GM12874 (cell line): ENCODE data around the gene ZDHHC14.

ENCODE experiments used
- CTCF ChIP-seq: IDR thresholded peaks from 2 replicates; pipeline ENCODE4 v1.5.1; 2011; ENCODE audit warnings: low read depth, mild to moderate bottlenecking, control low read depth, low read length, moderate library complexity; ENCODE audit not compliant: insufficient read depth

ZDHHC14 gene

DNA sequence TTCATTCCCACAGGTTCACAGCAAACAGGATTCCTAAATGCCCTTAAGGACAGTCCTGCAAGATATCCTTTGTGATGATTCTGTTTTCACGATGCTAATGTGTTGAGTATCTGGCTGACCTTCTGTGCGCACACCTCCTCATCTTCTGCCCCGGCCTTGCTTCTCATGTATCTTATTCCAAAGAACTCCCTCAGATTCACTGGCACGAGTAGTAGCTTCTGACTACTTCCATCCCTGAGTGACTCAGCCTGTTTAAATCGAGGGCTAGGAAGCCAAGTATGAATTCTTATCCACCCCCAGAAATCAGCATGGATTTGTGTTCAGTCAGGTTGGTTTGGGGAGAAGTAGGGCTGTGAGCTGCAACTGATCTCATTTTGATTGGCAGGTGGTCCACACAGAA lies 251.8 kb downstream of the ZDHHC14 start:
- TF ChIP-seq CTCF = no peak

GRCh38 chr6:157634546-157634945 lies 253.6 kb downstream of the ZDHHC14 start:
- TF ChIP-seq CTCF = no peak

DNA sequence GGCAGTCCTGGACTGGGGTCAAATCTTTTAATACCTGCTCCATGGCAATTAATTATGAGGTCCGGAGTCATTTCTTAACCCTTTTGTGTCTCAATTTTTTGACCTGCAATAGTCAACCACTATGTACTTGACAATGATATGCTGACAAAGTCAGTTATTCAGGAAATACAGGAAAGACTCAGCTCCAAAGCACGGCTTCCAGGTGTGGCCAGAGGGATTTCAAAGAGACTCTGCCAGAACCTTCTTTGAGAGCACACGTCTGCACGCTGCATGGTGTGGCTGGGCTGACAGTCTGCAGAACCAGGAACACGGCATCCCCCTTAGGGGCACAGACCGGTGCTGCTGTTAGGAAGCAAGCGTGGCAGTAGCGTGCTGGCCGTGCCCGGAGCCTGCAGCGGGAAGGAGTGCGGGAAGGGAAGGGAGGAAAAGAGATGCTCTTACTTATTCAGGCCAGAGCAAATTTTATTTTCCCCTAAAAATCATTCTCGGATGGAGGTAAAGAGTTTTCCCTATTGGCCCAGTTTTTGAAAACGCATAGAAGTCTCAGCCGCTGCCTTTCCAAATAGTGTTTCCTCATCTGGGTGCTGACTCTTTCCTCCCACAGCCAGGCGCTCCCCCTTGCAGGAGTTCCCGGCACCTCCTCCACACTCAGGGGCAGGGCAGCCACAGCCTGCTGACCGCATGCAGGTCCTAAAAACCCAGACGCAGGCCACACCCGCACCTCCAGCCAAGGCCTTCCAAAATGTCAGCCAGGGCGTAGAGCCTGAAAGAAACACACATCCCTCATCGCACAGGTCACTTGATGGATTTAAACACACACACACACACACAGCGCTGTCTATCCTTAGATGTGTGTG lies 254.6 kb downstream of the ZDHHC14 start:
- no peak for TF ChIP-seq CTCF

DNA sequence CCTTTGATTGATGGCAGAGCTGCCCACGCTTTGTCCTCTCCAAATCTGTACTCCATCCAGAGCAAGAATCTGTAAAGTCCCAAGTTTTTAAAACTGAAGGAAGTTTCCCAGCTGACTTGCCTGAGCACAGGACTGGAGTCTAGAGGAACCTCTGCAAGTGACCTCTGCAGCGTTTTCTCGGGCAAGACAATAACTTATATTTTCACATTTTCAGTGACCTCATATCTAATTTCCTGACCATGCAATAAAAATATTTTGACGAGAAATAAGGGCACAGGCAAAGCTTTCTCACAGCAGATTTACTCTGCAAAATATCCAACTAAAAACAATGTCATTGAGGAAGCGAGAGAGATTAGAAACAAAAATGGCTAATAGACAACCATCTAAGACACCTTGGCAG lies 256.5 kb downstream of the ZDHHC14 start:
- TF ChIP-seq CTCF = no peak

DNA sequence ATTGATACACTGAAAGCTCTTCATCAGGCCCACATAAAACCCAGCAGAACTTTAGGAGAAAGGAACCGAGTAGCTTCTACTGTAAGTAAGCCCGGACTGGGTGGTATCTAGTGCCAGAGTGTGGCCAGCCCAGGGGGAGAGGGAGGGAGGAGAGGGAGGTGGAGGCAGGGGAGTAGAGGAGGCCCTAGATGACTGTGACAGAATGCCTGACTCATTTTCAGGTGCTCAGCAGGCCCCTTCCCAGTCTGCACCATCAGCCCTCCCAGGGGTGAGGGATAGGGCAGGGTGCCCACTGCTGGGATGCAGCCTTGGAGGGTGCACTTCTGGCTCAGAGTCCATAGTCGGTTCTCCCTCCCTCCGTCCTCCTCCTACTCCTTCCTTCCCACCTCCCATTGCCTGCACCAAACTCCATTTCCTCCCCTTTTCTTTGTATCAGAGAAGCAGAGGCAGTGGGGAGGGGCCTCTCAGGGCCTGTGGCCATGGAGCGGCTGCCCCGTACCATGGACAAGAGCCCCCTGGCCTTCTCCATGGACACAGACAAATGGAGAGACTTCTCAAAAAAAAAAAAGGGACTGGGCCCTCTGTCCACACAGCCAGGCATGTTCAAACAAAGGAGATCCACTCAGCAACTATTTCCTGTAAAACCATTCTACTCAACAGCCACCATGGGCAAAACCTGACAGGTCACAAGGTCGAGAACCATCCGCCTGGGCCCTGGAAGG lies 257.1 kb downstream of the ZDHHC14 start:
- TF ChIP-seq CTCF = no peak

DNA sequence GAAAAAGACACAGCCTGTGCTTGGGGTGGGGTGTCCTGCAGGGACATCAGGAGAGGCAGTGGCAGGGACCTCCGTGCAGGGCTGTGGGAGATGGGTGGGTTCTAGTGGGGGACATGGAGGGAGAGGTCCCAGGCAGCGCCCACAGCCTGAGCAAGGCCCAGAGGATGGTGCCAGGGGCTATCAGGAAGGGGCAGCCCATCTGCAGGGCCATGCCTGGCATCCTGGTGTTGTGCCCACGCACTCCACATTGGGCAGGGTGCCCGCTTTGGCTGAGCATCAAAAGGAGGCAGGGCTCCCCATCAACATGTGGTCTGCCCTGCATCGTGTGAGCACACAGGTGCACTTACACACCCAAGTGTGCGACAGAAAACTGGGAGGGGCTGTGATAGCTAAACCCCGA lies 257.8 kb downstream of the ZDHHC14 start:
- no peak for TF ChIP-seq CTCF

- TF ChIP-seq CTCF = no peak
Measured at GRCh38 chr6:157640746-157641451, 259.9 kb downstream of the ZDHHC14 start.
